ENCODE measurements around the gene MBLAC1.
A peak's percentile ranks its signal among the peaks of the same experiment; 100 is the strongest.

Gene MBLAC1

DNA sequence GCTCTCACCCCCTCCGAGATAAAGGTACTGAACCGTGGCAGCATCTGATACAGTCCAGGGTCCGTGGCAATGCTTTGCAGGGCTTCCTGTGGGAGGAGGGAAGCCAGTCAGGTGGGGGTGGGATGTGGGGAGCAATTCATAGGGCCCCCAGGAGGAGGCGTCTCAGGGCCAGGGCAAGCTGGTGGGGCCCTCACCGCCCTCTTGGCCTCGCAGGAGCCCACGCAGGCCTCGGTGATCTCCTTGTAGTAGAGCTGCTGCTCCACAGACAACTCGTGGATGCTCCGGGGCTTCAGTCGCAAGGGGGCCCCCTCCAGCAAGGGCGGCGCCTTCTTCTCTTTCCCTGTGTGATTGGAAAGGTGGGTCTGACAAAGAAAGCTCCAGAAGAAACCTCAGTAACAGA is 14.9 kb upstream of the MBLAC1 start:
- DNase-seq (ENCODE audit: low spot score), result no peak
- TF ChIP-seq, protein P1, sequence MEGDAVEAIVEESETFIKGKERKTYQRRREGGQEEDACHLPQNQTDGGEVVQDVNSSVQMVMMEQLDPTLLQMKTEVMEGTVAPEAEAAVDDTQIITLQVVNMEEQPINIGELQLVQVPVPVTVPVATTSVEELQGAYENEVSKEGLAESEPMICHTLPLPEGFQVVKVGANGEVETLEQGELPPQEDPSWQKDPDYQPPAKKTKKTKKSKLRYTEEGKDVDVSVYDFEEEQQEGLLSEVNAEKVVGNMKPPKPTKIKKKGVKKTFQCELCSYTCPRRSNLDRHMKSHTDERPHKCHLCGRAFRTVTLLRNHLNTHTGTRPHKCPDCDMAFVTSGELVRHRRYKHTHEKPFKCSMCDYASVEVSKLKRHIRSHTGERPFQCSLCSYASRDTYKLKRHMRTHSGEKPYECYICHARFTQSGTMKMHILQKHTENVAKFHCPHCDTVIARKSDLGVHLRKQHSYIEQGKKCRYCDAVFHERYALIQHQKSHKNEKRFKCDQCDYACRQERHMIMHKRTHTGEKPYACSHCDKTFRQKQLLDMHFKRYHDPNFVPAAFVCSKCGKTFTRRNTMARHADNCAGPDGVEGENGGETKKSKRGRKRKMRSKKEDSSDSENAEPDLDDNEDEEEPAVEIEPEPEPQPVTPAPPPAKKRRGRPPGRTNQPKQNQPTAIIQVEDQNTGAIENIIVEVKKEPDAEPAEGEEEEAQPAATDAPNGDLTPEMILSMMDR (IDR thresholded peaks at IDR 0.05; ENCODE audit: borderline replicate concordance, control extremely low read depth, extremely low read depth, insufficient read depth, missing control alignments), result no peak
- in situ Hi-C loops (cut with MboI; ENCODE audit: low sequenced_read_pairs, unreplicated experiment), result no loop called here

DNA sequence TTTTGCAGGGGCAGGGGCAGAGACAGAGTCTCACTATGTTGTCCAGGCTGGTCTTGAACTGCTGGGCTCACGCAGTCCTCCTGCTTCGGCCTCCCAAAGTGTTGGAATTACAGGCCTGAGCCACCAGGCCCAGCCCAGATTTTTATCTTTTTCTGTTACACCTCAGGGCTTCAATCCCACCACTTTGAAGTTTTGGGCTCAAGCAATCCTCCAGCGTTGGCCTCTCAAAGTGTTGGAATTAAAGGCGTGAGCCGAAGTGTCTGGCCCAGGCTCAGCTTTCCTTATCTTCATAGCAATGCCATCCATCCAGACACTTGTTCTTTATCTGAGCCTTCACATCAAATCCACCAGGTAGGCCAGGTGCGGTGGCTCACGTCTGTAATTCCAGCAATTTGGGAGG is 11.7 kb upstream of the MBLAC1 start:
- DNase-seq (ENCODE audit: low spot score), result no peak
- in situ Hi-C loops (cut with MboI; ENCODE audit: low sequenced_read_pairs, unreplicated experiment), result no loop called here
- TF ChIP-seq, protein P1 (IDR thresholded peaks at IDR 0.05; ENCODE audit: borderline replicate concordance, control extremely low read depth, extremely low read depth, insufficient read depth, missing control alignments), result no peak

DNA sequence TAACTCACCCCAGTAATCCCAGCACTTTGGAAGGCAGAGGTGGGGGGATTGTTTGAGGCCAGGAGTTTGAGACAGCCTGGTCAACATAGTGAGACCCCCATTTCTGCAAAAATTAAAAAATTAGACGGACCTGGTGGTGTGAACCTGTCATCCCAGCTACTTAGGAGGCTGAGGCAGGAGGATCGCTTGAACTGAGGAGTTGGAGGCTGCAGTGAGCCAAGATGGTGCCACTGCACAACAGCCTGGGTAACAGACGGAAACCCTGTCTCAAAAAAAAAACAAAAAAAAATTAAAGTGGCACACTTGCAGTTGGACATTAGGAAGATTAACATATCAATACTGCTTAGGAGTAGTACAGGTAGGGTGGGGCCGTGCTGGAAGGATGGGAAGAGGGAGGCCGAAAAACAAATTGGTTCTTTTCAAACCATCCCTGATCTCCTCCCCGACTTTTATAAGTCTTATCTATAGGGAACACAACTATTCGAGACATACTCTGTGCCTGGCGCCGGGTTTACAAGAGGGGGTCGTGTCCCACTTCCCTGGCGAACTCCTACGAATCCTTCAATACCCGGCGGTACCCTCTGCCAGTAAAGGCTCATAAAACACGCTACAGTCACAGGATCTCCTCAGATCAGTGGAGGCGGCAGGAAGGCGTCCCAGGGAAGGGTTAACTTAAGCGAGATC is 8.2 kb upstream of the MBLAC1 start:
- in situ Hi-C loops (cut with MboI; ENCODE audit: low sequenced_read_pairs, unreplicated experiment), result no loop called here
- no peak for DNase-seq (ENCODE audit: low spot score)
- TF ChIP-seq, protein P1 (IDR thresholded peaks at IDR 0.05; ENCODE audit: borderline replicate concordance, control extremely low read depth, extremely low read depth, insufficient read depth, missing control alignments), result no peak

DNA sequence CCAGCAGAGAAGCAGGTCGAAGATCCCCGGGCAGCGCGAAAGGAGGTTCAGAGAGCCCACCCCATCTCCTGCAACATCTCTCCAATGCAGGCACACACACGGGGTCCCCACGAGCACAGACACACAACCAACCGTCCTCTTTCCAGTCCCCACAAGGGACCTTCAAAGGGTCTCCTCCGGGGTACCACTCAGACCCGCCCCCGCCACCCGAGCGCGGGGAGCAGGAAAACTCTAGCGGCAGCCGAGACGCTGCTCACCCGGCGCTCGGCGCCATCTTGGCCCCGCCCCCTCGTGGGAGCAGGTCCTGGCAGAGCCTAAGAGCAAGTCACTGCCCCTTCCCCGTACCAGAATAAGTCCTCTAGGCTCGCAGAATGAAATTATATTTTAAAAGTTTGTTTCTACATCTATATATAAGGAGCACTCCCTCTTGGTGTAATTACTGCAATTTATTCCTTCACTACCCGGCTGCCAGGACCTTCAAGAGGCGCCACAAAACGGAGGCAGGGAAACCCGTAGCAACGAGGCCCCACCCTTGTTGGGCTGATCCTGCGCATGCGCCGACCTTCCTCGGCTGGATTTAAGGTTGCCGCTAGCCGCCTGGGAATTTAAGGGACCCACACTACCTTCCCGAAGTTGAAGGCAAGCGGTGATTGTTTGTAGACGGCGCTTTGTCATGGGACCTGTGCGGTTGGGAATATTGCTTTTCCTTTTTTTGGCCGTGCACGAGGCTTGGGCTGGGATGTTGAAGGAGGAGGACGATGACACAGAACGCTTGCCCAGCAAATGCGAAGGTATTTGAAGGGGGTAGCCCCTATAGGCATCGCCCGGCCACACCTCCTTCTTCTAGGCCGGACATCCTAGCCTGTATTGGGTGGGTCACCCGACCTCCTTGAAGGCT is 7.4 kb upstream of the MBLAC1 start, which contains the start of the genes CNPY4 and TAF6:
TSS of gene CNPY4 (plus strand) at position 563 of the 898 bp plus-strand sequence. CDS start at position 674, 111 bp downstream.
TSS of gene TAF6 (minus strand) at position 287 of the 898 bp plus-strand sequence. CDS start 5,149 bp downstream, outside the sequence.
- in situ Hi-C loops (cut with MboI; ENCODE audit: low sequenced_read_pairs, unreplicated experiment), result no loop called here
- TF ChIP-seq, protein P1 (IDR thresholded peaks at IDR 0.05; ENCODE audit: borderline replicate concordance, control extremely low read depth, extremely low read depth, insufficient read depth, missing control alignments), result peak; percentile 12

DNA sequence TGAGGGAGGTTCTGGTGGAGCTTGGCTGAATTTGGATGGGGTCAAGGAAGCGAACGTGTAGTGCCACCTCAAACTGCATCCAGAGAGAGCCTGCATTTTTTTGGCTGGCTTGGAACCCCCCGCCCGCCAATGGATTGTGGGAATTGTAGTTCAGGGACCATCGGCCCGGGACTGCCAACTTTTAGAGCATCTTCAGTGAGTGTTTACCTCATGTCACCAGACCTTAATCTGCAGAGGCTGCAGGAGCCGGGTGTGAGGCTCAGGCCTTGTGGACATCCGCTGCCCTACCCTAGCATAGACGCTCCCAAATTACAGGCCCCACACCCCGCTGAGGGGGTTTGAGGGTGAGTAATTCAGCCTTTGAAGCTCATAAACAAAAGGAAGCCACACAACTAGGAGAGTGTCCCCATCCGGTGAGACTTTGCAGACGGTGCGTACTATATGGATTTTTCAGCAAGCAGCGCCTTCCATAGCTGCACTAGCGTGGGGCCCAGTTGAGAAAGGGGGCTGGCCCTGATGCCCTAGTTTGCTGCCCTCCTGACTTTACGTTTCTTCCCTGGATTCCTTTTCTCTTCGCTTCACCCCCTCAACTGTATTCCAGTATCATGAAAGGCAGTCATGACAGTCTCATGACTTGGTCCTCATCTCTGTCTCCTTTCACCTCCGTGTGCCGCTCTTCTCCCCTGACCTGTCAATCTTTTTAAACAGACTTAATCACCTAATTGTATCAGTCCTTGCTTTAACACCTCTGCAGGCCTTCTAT is 6.6 kb upstream of the MBLAC1 start:
- TF ChIP-seq, protein P1 (IDR thresholded peaks at IDR 0.05; ENCODE audit: borderline replicate concordance, control extremely low read depth, extremely low read depth, insufficient read depth, missing control alignments), result no peak
- no peak for DNase-seq (ENCODE audit: low spot score)
- in situ Hi-C loops (cut with MboI; ENCODE audit: low sequenced_read_pairs, unreplicated experiment), result no loop called here

More for the DNA sequence above, 7.4 kb upstream of the MBLAC1 start, which contains the start of the genes CNPY4 and TAF6:
- peak; percentile 99 for DNase-seq (ENCODE audit: low spot score)

DNA sequence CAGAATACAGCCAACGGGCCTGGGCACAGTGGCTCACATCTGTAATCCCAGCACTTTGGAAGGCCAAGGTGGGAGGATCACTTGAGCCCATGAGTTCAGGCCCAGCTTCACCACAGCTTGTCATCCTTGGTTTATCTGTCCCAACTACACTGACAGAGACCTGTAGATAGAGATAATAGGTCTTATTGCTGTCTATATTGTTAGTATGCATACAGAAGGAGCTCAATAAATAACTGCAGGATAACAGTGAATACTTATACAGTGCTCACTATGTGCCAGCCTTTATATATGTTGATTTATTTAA is 6.1 kb upstream of the MBLAC1 start:
- in situ Hi-C loops (cut with MboI; ENCODE audit: low sequenced_read_pairs, unreplicated experiment), result no loop called here
- TF ChIP-seq, protein P1 (IDR thresholded peaks at IDR 0.05; ENCODE audit: borderline replicate concordance, control extremely low read depth, extremely low read depth, insufficient read depth, missing control alignments), result no peak
- no peak for DNase-seq (ENCODE audit: low spot score)

Measured in GM13976 (cell line).